IPS DF 19.7 (cell line): ENCODE measurements around the gene WFS1.

Experiments used
- DNase-seq: peaks from one replicate; pipeline ENCODE4 v3.0.0-alpha.2; 2013; ENCODE audit warnings: low read depth, low spot score

Gene WFS1

GRCh38 chr4:6298035-6298434 is 28.4 kb downstream of the WFS1 start:
- DNase-seq = no peak

DNA sequence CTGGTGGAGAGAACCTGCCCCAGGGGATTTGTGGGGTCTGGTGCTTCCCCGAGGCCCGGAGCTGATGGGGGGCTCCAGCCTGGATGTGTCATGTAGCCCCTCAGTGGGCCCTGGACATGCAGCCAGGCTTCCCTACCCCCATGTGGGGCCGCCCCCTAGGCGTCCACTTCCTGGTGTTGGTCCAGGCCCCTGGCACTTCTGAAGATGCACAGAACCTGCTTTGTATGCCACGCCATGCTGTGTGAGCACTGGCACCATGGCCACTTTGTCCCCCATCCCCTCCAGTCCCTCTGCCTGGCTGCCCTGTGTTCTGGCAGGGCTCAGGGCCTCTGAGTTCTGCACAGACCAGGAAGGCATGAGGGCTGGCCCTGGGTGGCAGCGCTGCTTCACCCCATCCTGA is 29.2 kb downstream of the WFS1 start:
- DNase-seq = no peak

DNA sequence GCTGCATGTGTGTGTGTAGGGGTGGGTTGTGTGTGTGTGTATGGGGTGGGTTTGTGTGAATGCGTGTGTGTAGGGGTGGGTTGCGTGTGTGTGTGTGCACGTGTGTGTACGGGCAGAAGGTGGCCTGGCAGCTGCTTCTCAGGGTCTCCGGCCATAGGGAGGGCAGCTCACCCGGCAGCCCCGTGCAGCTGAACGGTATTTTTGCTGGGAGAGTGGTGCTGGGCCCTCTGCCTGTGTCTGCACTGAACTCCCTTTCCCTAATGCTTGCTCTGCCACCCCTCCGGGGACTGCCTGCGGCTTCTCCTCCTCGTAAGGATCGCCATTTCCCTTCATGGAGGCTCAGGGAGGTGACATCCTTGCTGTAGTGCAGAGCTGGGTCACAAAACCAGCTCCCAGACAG is 30.2 kb downstream of the WFS1 start:
- DNase-seq = no peak

GRCh38 chr4:6300359-6300758 is 30.7 kb downstream of the WFS1 start:
- DNase-seq = no peak

- DNase-seq = no peak
Measured at GRCh38 chr4:6301051-6301731, 31.5 kb downstream of the WFS1 start.

- DNase-seq = no peak
Measured at GRCh38 chr4:6301732-6302442, 32.2 kb downstream of the WFS1 start.

GRCh38 chr4:6302869-6303268 is 33.2 kb downstream of the WFS1 start:
- DNase-seq = no peak

GRCh38 chr4:6303943-6304342 is 34.3 kb downstream of the WFS1 start:
- no peak for DNase-seq

DNA sequence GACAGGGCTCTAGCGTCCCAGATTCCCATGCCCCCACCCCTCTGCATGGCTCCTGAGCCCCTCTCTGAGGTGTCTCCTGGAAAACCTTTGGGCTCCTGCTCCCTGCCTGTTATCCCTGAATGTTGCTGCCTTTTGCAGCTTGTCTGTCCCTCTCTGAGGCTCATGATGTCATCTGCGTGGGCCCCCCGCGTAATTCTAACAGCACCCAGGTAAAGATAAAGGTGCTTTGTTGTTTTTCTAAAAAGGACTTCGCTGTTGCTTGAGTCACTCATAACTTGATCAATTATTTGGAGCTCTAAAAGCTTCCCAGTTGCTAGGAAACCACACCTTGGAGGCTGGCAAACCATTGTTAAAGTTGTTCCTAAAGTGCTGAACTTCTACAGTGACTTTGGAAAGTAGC is 36.6 kb downstream of the WFS1 start:
- DNase-seq = no peak

GRCh38 chr4:6307230-6307629 is 37.6 kb downstream of the WFS1 start:
- no peak for DNase-seq

DNA sequence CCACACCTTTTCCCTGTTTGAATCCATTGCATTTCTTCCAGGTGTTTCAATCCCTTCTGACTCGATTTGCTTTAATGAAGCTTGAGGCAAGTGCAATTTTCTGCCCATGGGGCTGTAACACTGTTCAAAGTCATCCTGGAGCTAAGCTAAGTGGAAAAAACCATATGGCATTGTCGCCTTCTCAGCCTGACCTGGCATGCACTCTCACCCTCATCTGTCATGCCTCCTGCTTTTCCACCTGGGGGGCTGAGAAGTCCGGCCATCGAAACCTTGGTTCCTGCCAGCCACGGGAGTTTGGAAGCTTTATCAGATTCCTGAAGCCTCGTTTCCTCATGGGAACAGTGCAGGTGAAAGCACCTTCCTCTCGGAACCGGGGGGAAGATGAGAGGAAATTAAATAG is 38.2 kb downstream of the WFS1 start:
- no peak for DNase-seq

DNA sequence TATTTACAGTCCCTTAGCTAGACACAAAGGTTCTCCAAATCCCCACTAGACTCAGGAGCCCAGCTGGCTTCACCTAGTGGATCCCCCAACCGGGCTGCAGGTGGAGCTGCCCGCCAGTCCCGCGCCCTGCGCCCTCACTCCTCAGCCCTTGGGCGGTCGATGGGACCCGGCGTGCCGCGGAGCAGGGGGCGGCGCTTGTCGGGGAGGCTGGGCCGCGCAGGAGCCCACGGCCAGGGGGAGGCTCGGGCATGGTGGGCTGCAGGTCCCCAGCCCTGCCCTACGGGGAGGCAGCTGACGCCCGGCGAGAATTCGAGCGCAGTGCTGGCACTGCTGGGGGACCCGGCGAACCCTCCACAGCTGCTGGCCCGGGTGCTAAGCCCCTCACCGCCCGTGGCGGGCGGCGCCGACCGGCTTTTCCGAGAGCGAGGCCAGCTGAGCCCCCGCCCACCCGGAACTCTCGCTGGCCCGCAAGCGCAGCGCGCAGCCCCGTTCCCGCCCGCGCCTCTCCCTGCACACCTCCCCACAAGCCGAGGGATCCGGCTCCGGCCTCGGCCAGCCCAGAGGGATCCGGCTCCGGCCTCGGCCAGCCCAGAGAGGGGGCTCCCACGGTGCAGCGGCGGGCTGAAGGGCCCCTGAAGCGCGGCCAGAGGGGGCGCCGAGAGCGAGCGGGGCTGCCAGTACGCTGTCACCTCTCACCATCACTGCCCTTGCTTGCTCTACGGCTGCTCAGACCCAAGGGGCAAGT is 39.4 kb downstream of the WFS1 start:
- no peak for DNase-seq

DNA sequence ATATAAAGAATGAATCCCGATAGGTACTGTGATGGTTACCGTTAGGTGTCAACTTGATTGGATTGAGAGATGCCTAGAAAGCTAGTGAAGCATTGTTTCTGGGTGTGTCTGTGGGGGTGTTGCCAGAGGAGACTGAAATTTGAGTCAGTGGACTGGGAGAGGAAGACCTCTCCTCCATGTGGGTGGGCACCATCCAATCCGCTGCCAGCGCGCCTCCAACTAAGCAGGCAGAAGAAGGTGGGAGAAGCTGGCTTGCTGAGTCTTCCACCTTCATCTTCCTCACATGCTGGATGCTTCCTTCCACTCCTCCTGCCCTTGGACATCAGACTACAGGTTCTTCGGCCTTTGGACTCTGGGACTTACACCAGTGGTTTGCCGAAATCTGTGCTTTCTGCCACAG is 40.1 kb downstream of the WFS1 start:
- no peak for DNase-seq

DNA sequence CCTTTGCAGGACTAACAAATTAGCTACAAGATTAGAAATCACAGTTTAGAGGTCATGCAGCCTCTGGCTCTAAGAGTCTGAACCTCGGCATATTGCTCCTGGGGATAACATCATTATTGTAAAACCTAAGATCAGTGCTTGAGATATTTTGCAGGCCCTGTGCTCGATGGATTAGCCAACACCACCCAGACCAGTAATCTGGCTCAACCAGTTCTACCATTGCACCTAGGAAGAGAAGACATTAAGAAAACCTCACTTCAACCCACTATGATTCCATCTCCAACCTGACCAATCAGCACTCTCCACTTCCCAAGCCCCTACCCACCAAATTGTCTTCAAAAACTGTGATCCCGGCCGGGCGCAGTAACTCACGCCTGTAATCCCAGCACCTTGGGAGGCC is 43.6 kb downstream of the WFS1 start:
- no peak for DNase-seq

GRCh38 chr4:6316461-6317003 is 46.9 kb downstream of the WFS1 start:
- no peak for DNase-seq

DNA sequence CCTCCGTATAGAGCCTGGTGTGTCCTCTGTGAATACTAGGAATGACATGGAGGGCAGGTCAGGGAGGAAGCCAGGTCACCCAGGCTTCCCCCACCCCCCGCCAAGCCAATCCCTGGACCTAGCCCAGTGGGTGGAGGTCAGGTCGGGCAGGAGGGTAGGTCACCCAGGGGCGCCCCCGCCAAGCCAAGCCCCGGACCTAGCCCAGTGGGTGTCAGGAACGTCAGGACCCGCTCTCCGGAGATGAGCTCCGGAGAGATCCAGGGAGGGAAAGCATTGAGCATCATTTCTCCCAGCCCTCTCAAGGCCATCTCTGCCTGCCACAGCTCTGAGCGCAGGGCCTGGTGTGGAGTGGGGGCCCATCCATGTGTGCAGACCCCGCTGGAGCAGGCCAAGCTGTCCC is 48.6 kb downstream of the WFS1 start:
- DNase-seq = no peak

- DNase-seq = no peak
Measured at GRCh38 chr4:6319530-6320150, 50.0 kb downstream of the WFS1 start.

- DNase-seq = no peak
Measured at GRCh38 chr4:6320663-6321062, 51.0 kb downstream of the WFS1 start.

GRCh38 chr4:6321361-6321760 is 51.7 kb downstream of the WFS1 start:
- DNase-seq = no peak

GRCh38 chr4:6322067-6322760 is 52.6 kb downstream of the WFS1 start:
- DNase-seq = no peak

DNA sequence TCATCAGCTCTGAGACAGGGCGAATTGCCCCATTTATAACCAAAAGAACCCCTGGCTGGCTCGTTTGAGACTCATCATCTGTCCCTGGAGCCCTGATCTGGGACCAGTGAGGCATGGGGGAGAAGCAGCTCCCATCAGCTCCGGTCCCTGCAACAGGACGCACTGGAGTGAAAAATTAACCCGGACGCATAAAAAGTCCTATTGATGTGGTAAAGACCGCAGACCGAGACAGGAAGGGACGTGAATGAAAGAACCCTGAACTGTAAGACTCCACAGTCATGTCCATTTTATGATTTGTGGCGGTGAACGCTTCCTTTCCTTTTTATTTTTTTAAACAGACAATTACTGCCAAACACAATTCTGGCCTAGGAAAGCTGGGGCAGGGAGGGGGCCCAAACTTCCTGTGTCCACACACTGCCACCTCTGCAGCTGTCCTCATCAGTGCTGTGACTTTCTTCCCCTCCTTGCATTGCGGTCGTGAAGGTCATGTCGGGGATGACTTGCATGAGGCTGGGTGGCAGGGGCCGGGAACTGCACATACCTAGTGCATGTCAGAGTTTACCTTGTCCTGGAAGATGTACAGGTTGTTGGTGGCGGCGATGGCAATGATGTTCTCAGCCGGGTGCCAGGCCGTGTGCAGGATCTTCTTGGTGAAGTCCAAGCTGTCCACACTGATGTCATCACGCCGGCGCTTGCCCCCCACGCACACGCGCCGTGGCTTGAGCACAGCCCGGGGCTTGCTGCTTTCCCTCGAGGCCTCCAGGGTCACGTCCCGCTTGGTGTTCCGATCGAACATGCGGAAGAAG is 53.3 kb downstream of the WFS1 start:
- DNase-seq = no peak
